Measurements from ENCODE around the gene GCM1.

The GCM1 gene

DNA sequence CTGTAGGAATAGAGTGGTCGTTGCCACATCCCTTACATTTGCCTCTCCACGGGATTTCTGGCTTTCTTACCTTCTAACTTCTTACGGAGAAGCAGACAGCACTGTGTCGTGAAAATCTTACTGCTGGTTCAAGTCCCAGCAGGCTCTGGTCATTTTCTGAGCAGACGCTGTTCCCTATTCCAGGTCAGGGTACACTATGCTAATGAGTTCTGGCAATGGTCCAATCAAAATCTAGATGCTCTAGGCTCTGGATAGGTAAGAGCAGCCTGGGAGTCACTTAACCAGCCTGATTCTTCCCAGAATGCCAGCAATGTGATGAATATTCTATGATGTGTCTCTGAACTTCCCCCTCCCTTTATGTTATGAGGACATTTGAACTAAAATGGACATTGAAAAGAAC is at the start of gene GCM1:
Gene GCM1, minus strand, starts transcription at position 158 of the 400 bp plus-strand sequence. CDS start 3,209 bp downstream, outside the sequence.
- DNase-seq (ENCODE audit: low read depth), result no peak
- TF ChIP-seq, protein P1, sequence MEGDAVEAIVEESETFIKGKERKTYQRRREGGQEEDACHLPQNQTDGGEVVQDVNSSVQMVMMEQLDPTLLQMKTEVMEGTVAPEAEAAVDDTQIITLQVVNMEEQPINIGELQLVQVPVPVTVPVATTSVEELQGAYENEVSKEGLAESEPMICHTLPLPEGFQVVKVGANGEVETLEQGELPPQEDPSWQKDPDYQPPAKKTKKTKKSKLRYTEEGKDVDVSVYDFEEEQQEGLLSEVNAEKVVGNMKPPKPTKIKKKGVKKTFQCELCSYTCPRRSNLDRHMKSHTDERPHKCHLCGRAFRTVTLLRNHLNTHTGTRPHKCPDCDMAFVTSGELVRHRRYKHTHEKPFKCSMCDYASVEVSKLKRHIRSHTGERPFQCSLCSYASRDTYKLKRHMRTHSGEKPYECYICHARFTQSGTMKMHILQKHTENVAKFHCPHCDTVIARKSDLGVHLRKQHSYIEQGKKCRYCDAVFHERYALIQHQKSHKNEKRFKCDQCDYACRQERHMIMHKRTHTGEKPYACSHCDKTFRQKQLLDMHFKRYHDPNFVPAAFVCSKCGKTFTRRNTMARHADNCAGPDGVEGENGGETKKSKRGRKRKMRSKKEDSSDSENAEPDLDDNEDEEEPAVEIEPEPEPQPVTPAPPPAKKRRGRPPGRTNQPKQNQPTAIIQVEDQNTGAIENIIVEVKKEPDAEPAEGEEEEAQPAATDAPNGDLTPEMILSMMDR (conservative IDR thresholded peaks at IDR 0.05; ENCODE audit: low read depth, low read length), result no peak
- no peak within 1 kb of the TSS for H3K4me3 ChIP-seq (ENCODE audit: low read depth, low read length)

GRCh38 chr6:53197553-53197952 is 48.9 kb upstream of the GCM1 start:
- TF ChIP-seq, protein P1 (conservative IDR thresholded peaks at IDR 0.05; ENCODE audit: low read depth, low read length), result no peak
- DNase-seq (ENCODE audit: low read depth), result no peak
- no peak overlapping the region for H3K4me3 ChIP-seq (ENCODE audit: low read depth, low read length)

DNA sequence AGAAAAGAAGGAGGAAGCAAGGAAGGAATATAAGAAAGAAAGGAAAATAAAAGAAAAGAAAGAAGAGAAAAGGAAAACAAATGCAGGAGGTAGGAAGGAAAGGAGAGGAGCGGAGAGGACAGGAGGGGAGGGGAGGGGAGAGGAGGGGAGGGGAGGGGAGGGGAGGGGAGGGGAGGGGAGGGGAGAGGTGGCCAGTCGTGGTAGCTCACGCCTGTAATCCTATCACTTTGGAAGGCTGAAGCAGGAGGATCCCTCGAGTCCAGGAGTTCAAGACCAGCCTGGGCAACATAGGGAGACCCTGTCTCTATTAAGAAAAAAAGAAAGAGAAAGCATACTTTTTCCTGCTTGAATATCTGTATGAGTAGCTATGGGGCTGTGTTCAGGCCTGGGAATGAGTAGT is 46.4 kb upstream of the GCM1 start:
- TF ChIP-seq, protein P1 (conservative IDR thresholded peaks at IDR 0.05; ENCODE audit: low read depth, low read length), result no peak
- no peak overlapping the region for H3K4me3 ChIP-seq (ENCODE audit: low read depth, low read length)
- no peak for DNase-seq (ENCODE audit: low read depth)

DNA sequence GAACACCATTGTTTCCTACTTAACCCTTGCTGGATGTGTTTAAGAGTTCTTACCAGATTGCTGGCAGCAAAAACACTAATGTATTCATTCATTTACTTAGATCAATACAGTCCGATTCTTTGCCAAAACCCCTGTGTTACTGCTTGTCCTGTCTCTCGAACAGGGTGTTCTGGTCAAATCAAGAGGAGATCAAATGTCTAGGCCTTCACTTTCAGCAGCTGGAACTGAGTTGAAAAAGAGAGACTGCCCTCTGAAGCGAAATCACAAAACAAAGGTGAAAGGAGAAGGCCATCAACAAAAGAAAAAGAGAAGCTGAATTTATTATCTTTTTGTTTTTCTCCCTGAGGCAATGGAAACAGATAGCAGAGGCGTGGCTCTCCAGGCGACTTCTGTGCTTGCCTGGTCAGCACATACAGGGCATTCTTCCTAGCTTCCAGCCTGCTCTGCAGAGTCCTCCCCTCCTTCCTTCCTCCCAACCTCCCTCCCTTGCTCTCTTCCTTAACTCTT is 44.1 kb upstream of the GCM1 start:
- peak; percentile 53 for DNase-seq (ENCODE audit: low read depth)
- H3K4me3 ChIP-seq (ENCODE audit: low read depth, low read length), result no peak overlapping the region
- TF ChIP-seq, protein P1 (conservative IDR thresholded peaks at IDR 0.05; ENCODE audit: low read depth, low read length), result no peak

GRCh38 chr6:53189554-53189953 is 40.9 kb upstream of the GCM1 start:
- DNase-seq (ENCODE audit: low read depth), result peak; percentile 54
- TF ChIP-seq, protein P1 (conservative IDR thresholded peaks at IDR 0.05; ENCODE audit: low read depth, low read length), result no peak
- H3K4me3 ChIP-seq (ENCODE audit: low read depth, low read length), result no peak overlapping the region

- no peak overlapping the region for H3K4me3 ChIP-seq (ENCODE audit: low read depth, low read length)
- TF ChIP-seq, protein P1 (conservative IDR thresholded peaks at IDR 0.05; ENCODE audit: low read depth, low read length), result no peak
- no peak for DNase-seq (ENCODE audit: low read depth)
Measured at GRCh38 chr6:53188833-53189232, 40.2 kb upstream of the GCM1 start.

GRCh38 chr6:53180678-53181077 is 32.0 kb upstream of the GCM1 start:
- TF ChIP-seq, protein P1 (conservative IDR thresholded peaks at IDR 0.05; ENCODE audit: low read depth, low read length), result no peak
- no peak for DNase-seq (ENCODE audit: low read depth)
- H3K4me3 ChIP-seq (ENCODE audit: low read depth, low read length), result no peak overlapping the region

All from choroid plexus epithelial cell (primary cell).